Muscle of leg (tissue), 11 donors: Measurements from ENCODE around the gene OPTC. TPM values are rescaled to one million over a fixed set of nuclear protein-coding genes. Genes with fewer than 3 reads are reported as not detected.

Experiments used
- DNase-seq: peaks from one replicate; pipeline ENCODE4 v3.0.0; 2013
- H3K27ac ChIP-seq: one replicate; pipeline ENCODE4 v1.5.1; 2013; ENCODE audit warnings: mild to moderate bottlenecking, low read length, control low read depth
- H3K27me3 ChIP-seq: one replicate; pipeline ENCODE4 v1.6.1; 2013; ENCODE audit warnings: low read length; ENCODE audit not compliant: control insufficient read depth, insufficient read depth
- H3K36me3 ChIP-seq: one replicate; pipeline ENCODE4 v1.6.1; 2013; ENCODE audit warnings: low read length; ENCODE audit not compliant: control insufficient read depth, insufficient read depth
- H3K4me1 ChIP-seq: one replicate; pipeline ENCODE4 v1.6.1; 2013; ENCODE audit warnings: low read length; ENCODE audit not compliant: control insufficient read depth, insufficient read depth
- H3K4me3 ChIP-seq: one replicate; pipeline ENCODE4 v1.5.1; 2013; ENCODE audit warnings: low read length, control low read depth
- H3K9me3 ChIP-seq: replicated peaks from 2 replicates; pipeline ENCODE4 v1.6.1; 2013; ENCODE audit warnings: low read depth, low read length; ENCODE audit not compliant: control insufficient read depth
- WGBS: methylation state at CpG from one replicate; pipeline ENCODE4 v1.1.5; 2013; ENCODE audit warnings: missing lambda C conversion rate; ENCODE audit not compliant: insufficient coverage; 5-methylcytosine and 5-hydroxymethylcytosine counted together
- polyA plus RNA-seq, 8 donors: library from polyadenylated mRNA; unstranded; fragments of 120-200 nt; gene quantifications; one replicate each; pipeline versions ENCODE4 v1.2.1 to v1.2.3, GENCODE V29; 2013; ENCODE audit warnings: inconsistent platforms in 1 of 8, low replicate concordance in 1 of 8; ENCODE audit not compliant: insufficient read length in 8 of 8, insufficient read depth in 1 of 8
- total RNA-seq: library from RNA; stranded (reverse); fragments of 120-200 nt; gene quantifications from one replicate; pipeline ENCODE4 v1.2.4, GENCODE V29; 2013

Gene OPTC
- total and polyA plus RNA-seq, 9 donors = not detected

- no peaks in the 10 kb centered on the region for H3K27me3 ChIP-seq
- no peaks in the 10 kb centered on the region for H3K36me3 ChIP-seq
- no peak for DNase-seq
- H3K9me3 ChIP-seq = no peaks in the 10 kb centered on the region
- H3K27ac ChIP-seq = no peak overlapping the region
- no peak overlapping the region for H3K4me3 ChIP-seq
- 0% methylated on average over 3 of the region's 4 CpGs for WGBS
- no peaks in the 10 kb centered on the region for H3K4me1 ChIP-seq
Observed at GRCh38 chr1:203544978-203545816, 51.2 kb downstream of the OPTC start.

- no peak for DNase-seq
Observed at GRCh38 chr1:203546274-203546673, 52.3 kb downstream of the OPTC start.

GRCh38 chr1:203547147-203547546 is 53.2 kb downstream of the OPTC start:
- WGBS = no CpG with 5 or more reads among the region's 4 CpGs
- H3K36me3 ChIP-seq = no peaks in the 10 kb centered on the region
- no peaks in the 10 kb centered on the region for H3K4me1 ChIP-seq
- H3K27ac ChIP-seq = no peak overlapping the region
- no peak overlapping the region for H3K4me3 ChIP-seq
- H3K27me3 ChIP-seq = no peaks in the 10 kb centered on the region
- no peaks in the 10 kb centered on the region for H3K9me3 ChIP-seq
- DNase-seq = no peak

More at GRCh38 chr1:203546274-203546673, 52.3 kb downstream of the OPTC start:
- Histone ChIP-seq H3K36me3 (no peaks in the 10 kb centered on the region), H3K4me3 (no peak overlapping the region), H3K9me3 (no peaks in the 10 kb centered on the region), H3K27ac (no peak overlapping the region), H3K4me1 (no peaks in the 10 kb centered on the region), H3K27me3 (no peaks in the 10 kb centered on the region)
- no CpG with 5 or more reads among the region's 1 CpG for WGBS

GRCh38 chr1:203547771-203548421 is 53.9 kb downstream of the OPTC start:
- Histone ChIP-seq H3K36me3 (no peaks in the 10 kb centered on the region), H3K27me3 (no peaks in the 10 kb centered on the region), H3K4me3 (no peak overlapping the region), H3K9me3 (no peaks in the 10 kb centered on the region), H3K4me1 (no peaks in the 10 kb centered on the region), H3K27ac (no peak overlapping the region)
- WGBS = 95% methylated on average over 4 of the region's 8 CpGs
- no peak for DNase-seq

GRCh38 chr1:203548892-203549291 is 54.9 kb downstream of the OPTC start:
- DNase-seq = peak; percentile 21

GRCh38 chr1:203549309-203549708 is 55.4 kb downstream of the OPTC start:
- H3K9me3 ChIP-seq = no peaks in the 10 kb centered on the region
- DNase-seq = no peak
- H3K27ac ChIP-seq = no peak overlapping the region
- no peaks in the 10 kb centered on the region for H3K27me3 ChIP-seq
- no peak overlapping the region for H3K4me3 ChIP-seq
- no peaks in the 10 kb centered on the region for H3K36me3 ChIP-seq
- H3K4me1 ChIP-seq = no peaks in the 10 kb centered on the region
- 67% methylated on average over 2 of the region's 2 CpGs for WGBS

More at GRCh38 chr1:203548892-203549291, 54.9 kb downstream of the OPTC start:
- Histone ChIP-seq H3K4me3 (no peak overlapping the region), H3K36me3 (no peaks in the 10 kb centered on the region), H3K4me1 (no peaks in the 10 kb centered on the region), H3K27ac (no peak overlapping the region), H3K27me3 (no peaks in the 10 kb centered on the region), H3K9me3 (no peaks in the 10 kb centered on the region)
- WGBS = 17% methylated on average over 1 of the region's 2 CpGs

- Histone ChIP-seq H3K4me3 (no peak overlapping the region), H3K4me1 (peaks cover 10% of the 10 kb centered on the region), H3K27me3 (no peaks in the 10 kb centered on the region), H3K36me3 (no peaks in the 10 kb centered on the region), H3K27ac (no peak overlapping the region), H3K9me3 (no peaks in the 10 kb centered on the region)
- DNase-seq = no peak
- no CpG with 5 or more reads among the region's 1 CpG for WGBS
Observed at GRCh38 chr1:203550846-203551245, 56.9 kb downstream of the OPTC start.

GRCh38 chr1:203551550-203551949 is 57.6 kb downstream of the OPTC start:
- 100% methylated on average over 3 of the region's 5 CpGs for WGBS
- H3K27me3 ChIP-seq = no peaks in the 10 kb centered on the region
- H3K27ac ChIP-seq = no peak overlapping the region
- peaks cover 17% of the 10 kb centered on the region for H3K4me1 ChIP-seq
- H3K9me3 ChIP-seq = no peaks in the 10 kb centered on the region
- no peaks in the 10 kb centered on the region for H3K36me3 ChIP-seq
- DNase-seq = no peak
- H3K4me3 ChIP-seq = no peak overlapping the region

- no peaks in the 10 kb centered on the region for H3K27me3 ChIP-seq
- H3K4me3 ChIP-seq = no peak overlapping the region
- H3K4me1 ChIP-seq = peaks cover 35% of the 10 kb centered on the region
- H3K9me3 ChIP-seq = no peaks in the 10 kb centered on the region
- no peaks in the 10 kb centered on the region for H3K36me3 ChIP-seq
- no peak for DNase-seq
- WGBS = 81% methylated on average over 4 of the region's 4 CpGs
- no peak overlapping the region for H3K27ac ChIP-seq
Observed at GRCh38 chr1:203553496-203553895, 59.5 kb downstream of the OPTC start.

GRCh38 chr1:203554071-203554470 is 60.1 kb downstream of the OPTC start:
- no peaks in the 10 kb centered on the region for H3K9me3 ChIP-seq
- 89% methylated on average over 1 of the region's 3 CpGs for WGBS
- no peak overlapping the region for H3K4me3 ChIP-seq
- H3K36me3 ChIP-seq = no peaks in the 10 kb centered on the region
- no peaks in the 10 kb centered on the region for H3K27me3 ChIP-seq
- no peak overlapping the region for H3K27ac ChIP-seq
- DNase-seq = no peak
- peaks cover 36% of the 10 kb centered on the region for H3K4me1 ChIP-seq
